Upper lobe of left lung (tissue), 4 donors: ENCODE results near the gene CNN2.

ENCODE experiments used
- CTCF ChIP-seq, 6 experiments: fragments of 450-650 bp in 4 of 6; fragments of 200-600 bp in 2 of 6; sonication (generic) in 2 of 6; IDR thresholded peaks; one replicate each; pipeline ENCODE4 v1.5.1; 2016 to 2019; ENCODE audit warnings: antibody characterized with exemption in 6 of 6
- EP300 ChIP-seq, 4 donors: sonication (generic); formaldehyde crosslinking; IDR thresholded peaks; one replicate each; pipeline ENCODE4 v1.5.1; 2017; ENCODE audit warnings: antibody characterized with exemption in 4 of 4, control low read depth in 2 of 4
- POLR2A ChIP-seq, 4 donors: fragments of 450-650 bp; IDR thresholded peaks; one replicate each; pipeline ENCODE4 v1.5.1; 2016 to 2017; ENCODE audit warnings: antibody characterized with exemption in 4 of 4, mild to moderate bottlenecking in 2 of 4
- POLR2AphosphoS5 ChIP-seq, 2 donors: sonication (generic); formaldehyde crosslinking; IDR thresholded peaks; one replicate each; pipeline ENCODE4 v1.5.1; 2017; ENCODE audit warnings: antibody characterized with exemption in 2 of 2

- no peak for TF ChIP-seq CTCF (IDR thresholded peaks at IDR 0.05)
- TF ChIP-seq POLR2A (IDR thresholded peaks at IDR 0.05), result no peak
- no peak for TF ChIP-seq EP300 (IDR thresholded peaks at IDR 0.05)
- TF ChIP-seq POLR2AphosphoS5 (IDR thresholded peaks at IDR 0.05), result no peak
Observed at GRCh38 chr19:1041272-1041834, 14.9 kb downstream of the CNN2 start.
